Mesenchymal stem cell (in vitro differentiated cells and primary cell): ENCODE measurements around the gene ALDH7A1.

Experiments
- DNase-seq: peaks from one replicate; pipeline ENCODE4 v3.0.0-alpha.2; 2013
- H2AFZ ChIP-seq: one replicate; pipeline ENCODE4 v1.6.1; 2013; ENCODE audit warnings: low read depth, mild to moderate bottlenecking, control low read depth, inconsistent platforms, low read length, moderate library complexity
- H2AK5ac ChIP-seq: 2 replicates; pipeline ENCODE4 v1.6.1; 2013; ENCODE audit warnings: low read length, moderate library complexity, mild to moderate bottlenecking, inconsistent platforms; ENCODE audit not compliant: severe bottlenecking
- H2BK120ac ChIP-seq: one replicate; pipeline ENCODE4 v1.6.1; 2013; ENCODE audit warnings: low read depth, mild to moderate bottlenecking, inconsistent platforms, low read length, moderate library complexity
- H2BK12ac ChIP-seq, 2 experiments: one replicate each; pipeline ENCODE4 v1.6.1; 2013; ENCODE audit warnings: inconsistent platforms in 2 of 2, low read length in 2 of 2, mild to moderate bottlenecking in 2 of 2, moderate library complexity in 2 of 2, control low read depth in 1 of 2
- H2BK15ac ChIP-seq: one replicate; pipeline ENCODE4 v1.6.1; 2013; ENCODE audit warnings: mild to moderate bottlenecking, low read depth, inconsistent platforms; ENCODE audit not compliant: poor library complexity, severe bottlenecking
- H2BK5ac ChIP-seq: 2 replicates; pipeline ENCODE4 v1.6.1; 2013; ENCODE audit warnings: low read depth, mild to moderate bottlenecking, low read length, control low read depth, inconsistent platforms; ENCODE audit not compliant: poor library complexity, severe bottlenecking
- H3K14ac ChIP-seq, 2 experiments: one replicate each; pipeline ENCODE4 v1.6.1; 2013; ENCODE audit warnings: inconsistent platforms in 2 of 2, low read length in 2 of 2, control low read depth in 1 of 2, mild to moderate bottlenecking in 1 of 2, moderate library complexity in 1 of 2
- H3K18ac ChIP-seq, 2 experiments: one replicate each; pipeline ENCODE4 v1.6.1; 2013; ENCODE audit warnings: inconsistent platforms in 2 of 2, low read length in 2 of 2, control low read depth in 1 of 2, low read depth in 1 of 2, mild to moderate bottlenecking in 1 of 2
- H3K23ac ChIP-seq, 2 experiments: one replicate each; pipeline ENCODE4 v1.6.1; 2013; ENCODE audit warnings: inconsistent platforms in 2 of 2, low read length in 2 of 2, mild to moderate bottlenecking in 2 of 2, moderate library complexity in 2 of 2, control low read depth in 1 of 2
- H3K27ac ChIP-seq: 2 replicates; pipeline ENCODE4 v1.5.1; 2013; ENCODE audit warnings: mild to moderate bottlenecking, moderate library complexity, low read length, control low read depth, inconsistent platforms; ENCODE audit not compliant: poor library complexity, severe bottlenecking
- H3K27me3 ChIP-seq, 2 experiments: 2 replicates each; pipeline versions ENCODE4 v1.6.1 to v1.7.0; 2013; ENCODE audit warnings: low read length in 2 of 2, mild to moderate bottlenecking in 2 of 2, moderate library complexity in 2 of 2, control low read depth in 1 of 2, inconsistent platforms in 1 of 2; ENCODE audit not compliant: control insufficient read depth in 1 of 2, insufficient read depth in 1 of 2
- H3K36me3 ChIP-seq, 2 experiments: 2 replicates each; pipeline versions ENCODE4 v1.6.1 to v1.7.0; 2013; ENCODE audit warnings: low read length in 2 of 2, control low read depth in 1 of 2, inconsistent platforms in 1 of 2, low read depth in 1 of 2, mild to moderate bottlenecking in 1 of 2; ENCODE audit not compliant: insufficient read depth in 2 of 2, control insufficient read depth in 1 of 2
- H3K4ac ChIP-seq, 2 experiments: one replicate each; pipeline ENCODE4 v1.6.1; 2013; ENCODE audit warnings: inconsistent platforms in 2 of 2, low read length in 2 of 2, mild to moderate bottlenecking in 2 of 2, moderate library complexity in 2 of 2, control low read depth in 1 of 2, low read depth in 1 of 2
- H3K4me1 ChIP-seq: 2 replicates; pipeline ENCODE4 v1.6.1; 2013; ENCODE audit warnings: low read depth, low read length, control low read depth; ENCODE audit not compliant: control insufficient read depth, insufficient read depth
- H3K4me2 ChIP-seq: 2 replicates; pipeline ENCODE4 v1.6.1; 2013; ENCODE audit warnings: low read length, mild to moderate bottlenecking, inconsistent platforms; ENCODE audit not compliant: poor library complexity, severe bottlenecking
- H3K4me3 ChIP-seq, 2 experiments: 2 replicates each; pipeline versions ENCODE4 v1.5.1 to v1.7.0; 2013; ENCODE audit warnings: low read length in 2 of 2, mild to moderate bottlenecking in 2 of 2, control low read depth in 1 of 2, low read depth in 1 of 2; ENCODE audit not compliant: insufficient read depth in 1 of 2
- H3K79me1 ChIP-seq: replicated peaks from 2 replicates; pipeline ENCODE4 v1.6.1; 2013; ENCODE audit warnings: mild to moderate bottlenecking, control low read depth, low read length, inconsistent platforms; ENCODE audit not compliant: poor library complexity, severe bottlenecking
- H3K9ac ChIP-seq: 2 replicates; pipeline ENCODE4 v1.7.0; 2013; ENCODE audit warnings: mild to moderate bottlenecking, low read length, moderate library complexity
- H3K9me3 ChIP-seq: 2 replicates; pipeline ENCODE4 v1.7.0; 2013; ENCODE audit warnings: mild to moderate bottlenecking, low read length; ENCODE audit not compliant: control insufficient read depth
- H4K8ac ChIP-seq: one replicate; pipeline ENCODE4 v1.6.1; 2013; ENCODE audit warnings: inconsistent platforms, mild to moderate bottlenecking, low read length, moderate library complexity
- H4K91ac ChIP-seq: one replicate; pipeline ENCODE4 v1.6.1; 2013; ENCODE audit warnings: mild to moderate bottlenecking, low read length, inconsistent platforms
- WGBS: methylation state at CpG from one replicate; pipeline ENCODE4 v1.1.7; 2013; ENCODE audit warnings: mixed read lengths; 5-methylcytosine and 5-hydroxymethylcytosine counted together

ALDH7A1 gene

DNA sequence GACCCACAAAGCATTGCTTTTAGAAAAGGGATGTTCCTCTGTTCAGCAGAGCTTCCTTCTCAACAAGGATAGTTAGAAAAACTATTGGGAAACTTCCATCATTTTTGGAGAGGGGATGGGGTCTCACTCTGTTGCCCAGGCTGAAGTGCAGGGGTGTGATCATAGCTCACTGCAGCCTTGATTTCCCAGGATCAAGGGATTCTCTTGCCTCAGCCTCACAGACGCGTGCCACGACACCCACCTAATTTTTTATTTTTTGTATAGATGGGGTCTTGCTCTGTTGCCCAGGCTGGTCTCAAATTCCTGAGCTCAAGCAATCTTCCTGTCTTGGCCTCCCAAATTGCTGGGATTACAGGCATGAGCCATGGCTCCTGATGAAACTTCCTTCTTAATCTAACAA is 40.6 kb upstream of the ALDH7A1 start:
- Histone ChIP-seq H4K8ac (no peak overlapping the region), H2BK15ac (no peak overlapping the region), H3K9me3 (no peaks in the 10 kb centered on the region), H3K9ac (no peak overlapping the region), H3K4me2 (no peak overlapping the region), H2AK5ac (no peak overlapping the region), H3K79me1 (no peaks in the 10 kb centered on the region), H3K27me3 (no peaks in the 10 kb centered on the region), H3K4me3 (no peak overlapping the region), H3K18ac (no peak overlapping the region), H3K4ac (no peak overlapping the region), H3K23ac (no peak overlapping the region), H3K4me1 (peaks cover 2% of the 10 kb centered on the region), H2AFZ (no peak overlapping the region), H4K91ac (no peak overlapping the region), H3K27ac (no peak overlapping the region), H3K36me3 (no peaks in the 10 kb centered on the region), H2BK12ac (no peak overlapping the region), H3K14ac (no peak overlapping the region), H2BK120ac (no peak overlapping the region), H2BK5ac (no peak overlapping the region)
- no peak for DNase-seq
- 100% methylated on average over 3 of the region's 3 CpGs for WGBS

DNA sequence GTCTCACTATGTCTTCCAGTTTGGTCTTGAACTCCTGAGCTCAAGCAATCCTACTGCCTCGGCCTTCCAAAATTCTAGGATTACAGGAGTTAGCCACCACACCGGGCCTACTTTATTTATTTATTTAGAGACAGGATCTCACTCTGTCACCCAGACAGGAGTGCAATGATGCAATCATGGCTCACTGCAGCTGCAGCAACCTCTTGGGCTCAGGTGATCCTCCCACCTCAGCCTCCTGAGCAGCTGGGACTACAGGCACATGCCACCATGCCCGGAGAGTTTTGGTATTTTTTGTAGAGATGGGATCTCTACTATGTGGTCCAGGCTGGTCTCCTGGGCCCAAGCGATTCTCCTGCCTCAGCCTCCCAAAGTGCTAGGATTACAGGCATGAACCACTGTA is 38.5 kb upstream of the ALDH7A1 start:
- Histone ChIP-seq H3K79me1 (no peaks in the 10 kb centered on the region), H3K23ac (no peak overlapping the region), H3K9ac (no peak overlapping the region), H2AFZ (no peak overlapping the region), H3K4ac (no peak overlapping the region), H3K14ac (no peak overlapping the region), H3K36me3 (peaks cover 0 to 9% of the 10 kb centered on the region in 2 experiments), H3K18ac (no peak overlapping the region), H4K8ac (no peak overlapping the region), H3K9me3 (no peaks in the 10 kb centered on the region), H3K27me3 (no peaks in the 10 kb centered on the region), H3K4me1 (peaks cover 2% of the 10 kb centered on the region), H3K4me3 (no peak overlapping the region), H2AK5ac (no peak overlapping the region), H3K4me2 (no peak overlapping the region), H2BK5ac (no peak overlapping the region), H2BK15ac (no peak overlapping the region), H2BK12ac (no peak overlapping the region), H3K27ac (no peak overlapping the region), H2BK120ac (no peak overlapping the region), H4K91ac (no peak overlapping the region)
- DNase-seq = no peak
- 93% methylated on average over 4 of the region's 4 CpGs for WGBS

DNA sequence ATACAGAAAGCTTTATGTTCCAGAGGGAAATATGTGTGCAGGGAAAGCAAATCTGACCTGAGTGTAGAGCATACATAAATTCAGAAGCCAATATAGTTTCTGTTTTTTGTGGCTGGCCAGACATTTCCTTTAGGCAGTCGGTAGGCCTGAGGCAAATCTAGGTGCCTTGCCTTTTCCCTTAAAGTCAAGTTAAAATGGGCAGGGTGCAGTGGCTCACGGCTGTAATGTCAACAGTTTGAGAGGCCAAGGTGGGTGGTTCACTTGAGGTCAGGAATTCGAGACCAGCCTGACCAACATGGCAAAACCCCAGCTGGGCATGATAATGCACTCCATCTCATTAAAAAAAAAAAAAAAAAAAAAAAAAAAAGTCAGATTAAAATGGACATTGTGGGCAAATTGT is 36.9 kb upstream of the ALDH7A1 start:
- no peak overlapping the region for H2AK5ac ChIP-seq
- H3K36me3 ChIP-seq = peaks cover 5 to 15% of the 10 kb centered on the region in 2 experiments
- H3K4ac ChIP-seq = no peak overlapping the region
- no peaks in the 10 kb centered on the region for H3K27me3 ChIP-seq
- no peak overlapping the region for H2BK5ac ChIP-seq
- H3K18ac ChIP-seq = no peak overlapping the region
- H3K4me1 ChIP-seq = peaks cover 4% of the 10 kb centered on the region
- H2BK12ac ChIP-seq = no peak overlapping the region
- no peak overlapping the region for H4K91ac ChIP-seq
- H3K23ac ChIP-seq = no peak overlapping the region
- H3K79me1 ChIP-seq = peaks cover 2% of the 10 kb centered on the region
- H2AFZ ChIP-seq = no peak overlapping the region
- no peak for DNase-seq
- no peak overlapping the region for H4K8ac ChIP-seq
- no peak overlapping the region for H3K27ac ChIP-seq
- H3K9me3 ChIP-seq = no peaks in the 10 kb centered on the region
- H2BK120ac ChIP-seq = no peak overlapping the region
- 81% methylated on average over 2 of the region's 3 CpGs for WGBS
- H3K9ac ChIP-seq = no peak overlapping the region
- no peak overlapping the region for H3K14ac ChIP-seq
- no peak overlapping the region for H3K4me3 ChIP-seq
- no peak overlapping the region for H2BK15ac ChIP-seq
- H3K4me2 ChIP-seq = no peak overlapping the region

DNA sequence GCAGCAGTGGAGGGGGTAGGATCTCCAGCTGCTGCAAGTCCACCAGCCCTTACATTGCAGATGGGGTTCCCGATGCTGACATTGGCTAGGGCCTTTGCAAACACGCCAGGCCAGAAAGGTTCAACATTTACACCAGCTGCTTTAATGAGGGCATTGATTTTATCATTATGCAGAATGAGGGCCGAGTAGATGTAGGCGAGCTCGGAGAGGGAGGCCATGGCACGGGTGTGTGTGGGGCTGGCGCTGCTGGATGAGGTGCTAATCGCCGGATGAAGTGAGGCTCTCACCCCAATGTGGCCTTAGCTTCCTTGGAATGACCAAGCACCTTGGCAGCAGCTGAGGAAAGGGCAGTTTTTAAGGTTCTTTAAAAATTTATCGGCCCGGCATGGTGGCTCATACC is 33.1 kb upstream of the ALDH7A1 start:
- WGBS = 97% methylated on average over 11 of the region's 11 CpGs
- no peak overlapping the region for H2BK15ac ChIP-seq
- H3K4me2 ChIP-seq = no peak overlapping the region
- no peak overlapping the region for H3K4me3 ChIP-seq
- no peak overlapping the region for H2AK5ac ChIP-seq
- H3K27me3 ChIP-seq = no peaks in the 10 kb centered on the region
- no peak overlapping the region for H3K4ac ChIP-seq
- no peak overlapping the region for H2BK120ac ChIP-seq
- H3K36me3 ChIP-seq = peaks cover 12 to 33% of the 10 kb centered on the region in 2 experiments
- H2AFZ ChIP-seq = no peak overlapping the region
- H3K27ac ChIP-seq = no peak overlapping the region
- peaks cover 9% of the 10 kb centered on the region for H3K4me1 ChIP-seq
- H3K23ac ChIP-seq = no peak overlapping the region
- DNase-seq = no peak
- H3K79me1 ChIP-seq = peaks cover 6% of the 10 kb centered on the region
- H3K14ac ChIP-seq = no peak overlapping the region
- H3K18ac ChIP-seq = no peak overlapping the region
- H3K9me3 ChIP-seq = no peaks in the 10 kb centered on the region
- no peak overlapping the region for H4K91ac ChIP-seq
- no peak overlapping the region for H4K8ac ChIP-seq
- no peak overlapping the region for H2BK12ac ChIP-seq
- no peak overlapping the region for H2BK5ac ChIP-seq
- H3K9ac ChIP-seq = no peak overlapping the region
